Stimulated activated CD8-positive, alpha-beta memory T cell treated with anti-CD3 and anti-CD28 coated beads, Interleukin-2, amount 100 ng/mL, for 48 hours (primary cell): ENCODE results near the gene LAMC3.
"Not testable (repeated sequence)": the region's sequence is repeated elsewhere in the genome, so short reads cannot be mapped to it uniquely, and the experiment has no call there.

Experiments
- DNase-seq, 2 donors: peaks; one replicate each; pipeline ENCODE4 v3.0.0-alpha.2; 2020; ENCODE audit warnings: low read depth in 2 of 2

Gene LAMC3

GRCh38 chr9:131028931-131029573, 20.1 kb downstream of the LAMC3 start:
- no peak for DNase-seq

- DNase-seq: no peak
Observed at GRCh38 chr9:131029574-131029952, 20.6 kb downstream of the LAMC3 start.

GRCh38 chr9:131030239-131031004, 21.4 kb downstream of the LAMC3 start:
- DNase-seq: no peak

- DNase-seq: no peak
Observed at GRCh38 chr9:131031005-131031641, 22.1 kb downstream of the LAMC3 start.

GRCh38 chr9:131031642-131032005, 22.6 kb downstream of the LAMC3 start:
- no peak for DNase-seq

- no peak for DNase-seq
Observed at GRCh38 chr9:131032384-131032783, 23.4 kb downstream of the LAMC3 start.

GRCh38 chr9:131033269-131034224, 24.6 kb downstream of the LAMC3 start:
- no peak for DNase-seq

GRCh38 chr9:131034268-131034667, 25.3 kb downstream of the LAMC3 start:
- DNase-seq: no peak

GRCh38 chr9:131034749-131035148, 25.8 kb downstream of the LAMC3 start:
- not testable (repeated sequence) for DNase-seq

- DNase-seq: no peak
Observed at GRCh38 chr9:131035548-131035947, 26.6 kb downstream of the LAMC3 start.

- no peak for DNase-seq
Observed at GRCh38 chr9:131036071-131036470, 27.1 kb downstream of the LAMC3 start.

GRCh38 chr9:131036529-131037334, 27.8 kb downstream of the LAMC3 start:
- DNase-seq: no peak

GRCh38 chr9:131037335-131038255, 28.6 kb downstream of the LAMC3 start:
- no peak for DNase-seq

GRCh38 chr9:131038256-131039128, 29.5 kb downstream of the LAMC3 start:
- no peak for DNase-seq

- no peak for DNase-seq
Observed at GRCh38 chr9:131039129-131039954, 30.4 kb downstream of the LAMC3 start.

- no peak for DNase-seq
Observed at GRCh38 chr9:131042666-131043065, 33.7 kb downstream of the LAMC3 start.

GRCh38 chr9:131043087-131043486, 34.1 kb downstream of the LAMC3 start:
- DNase-seq: no peak

- DNase-seq: no peak
Observed at GRCh38 chr9:131043646-131044045, 34.7 kb downstream of the LAMC3 start.
